ENCODE results near the gene TREML2. TPM values are rescaled to one million over a fixed set of nuclear protein-coding genes. Genes with fewer than 3 reads are reported as not detected.

Gene TREML2
- total RNA-seq, 1 donor from 2014 or later: not detected

GRCh38 chr6:41156001-41156400 lies 44.9 kb downstream of the TREML2 start:
- intact Hi-C loops (cut with DNase I): no loop called here
- DNase-seq (ENCODE audit: extremely low spot score in 2 of 2): no peak
- H3K4me3 ChIP-seq: no peak overlapping the region
- no peaks in the 10 kb centered on the region for H3K36me3 ChIP-seq
- no peaks in the 10 kb centered on the region for H3K9me3 ChIP-seq
- no peaks in the 10 kb centered on the region for H3K27me3 ChIP-seq
- no peaks in the 10 kb centered on the region for H3K4me1 ChIP-seq
- no peak overlapping the region for H3K27ac ChIP-seq
- TF ChIP-seq POLR2AphosphoS5 (IDR thresholded peaks at IDR 0.05; ENCODE audit: insufficient read depth in 1 of 2, low read depth in 1 of 2): no peak
- TF ChIP-seq POLR2A (IDR thresholded peaks at IDR 0.05): no peak
- TF ChIP-seq CTCF (IDR thresholded peaks at IDR 0.05): no peak

- no peak overlapping the region for H3K4me3 ChIP-seq
- no peak for TF ChIP-seq POLR2AphosphoS5 (IDR thresholded peaks at IDR 0.05; ENCODE audit: insufficient read depth in 1 of 2, low read depth in 1 of 2)
- TF ChIP-seq POLR2A (IDR thresholded peaks at IDR 0.05): no peak
- TF ChIP-seq CTCF (IDR thresholded peaks at IDR 0.05): no peak
- H3K4me1 ChIP-seq: no peaks in the 10 kb centered on the region
- no peaks in the 10 kb centered on the region for H3K9me3 ChIP-seq
- no peak for DNase-seq (ENCODE audit: extremely low spot score in 2 of 2)
- no peaks in the 10 kb centered on the region for H3K36me3 ChIP-seq
- H3K27me3 ChIP-seq: no peaks in the 10 kb centered on the region
- intact Hi-C loops (cut with DNase I): no loop called here
- no peak overlapping the region for H3K27ac ChIP-seq
These were observed 45.7 kb downstream of the TREML2 start for GRCh38 chr6:41155132-41155805.

- intact Hi-C loops (cut with DNase I): no loop called here
- no peak for DNase-seq (ENCODE audit: extremely low spot score in 2 of 2)
- Histone ChIP-seq H3K27ac (no peak within 1 kb of the TSS), H3K36me3 (no peaks in the 10 kb centered on the region), H3K27me3 (no peaks in the 10 kb centered on the region), H3K9me3 (no peaks in the 10 kb centered on the region), H3K4me1 (no peaks in the 10 kb centered on the region), H3K4me3 (no peak within 1 kb of the TSS)
- TF ChIP-seq CTCF (IDR thresholded peaks at IDR 0.05): no peak
- TF ChIP-seq POLR2A (IDR thresholded peaks at IDR 0.05): no peak
- TF ChIP-seq POLR2AphosphoS5 (IDR thresholded peaks at IDR 0.05; ENCODE audit: insufficient read depth in 1 of 2, low read depth in 1 of 2): no peak
These were observed 46.8 kb downstream of the TREML2 start, which contains the start of gene TREML1 for GRCh38 chr6:41153992-41154625. Gene TREML1, minus strand, starts transcription at chr6:41154347. Its CDS starts 59 bp downstream, at chr6:41154288.

GRCh38 chr6:41153451-41153850 lies 47.5 kb downstream of the TREML2 start:
- intact Hi-C loops (cut with DNase I): no loop called here
- no peak for DNase-seq (ENCODE audit: extremely low spot score in 2 of 2)
- Histone ChIP-seq H3K4me3 (no peak overlapping the region), H3K9me3 (no peaks in the 10 kb centered on the region), H3K27ac (no peak overlapping the region), H3K4me1 (no peaks in the 10 kb centered on the region), H3K27me3 (no peaks in the 10 kb centered on the region), H3K36me3 (no peaks in the 10 kb centered on the region)
- TF ChIP-seq POLR2A (IDR thresholded peaks at IDR 0.05): no peak
- no peak for TF ChIP-seq CTCF (IDR thresholded peaks at IDR 0.05)
- no peak for TF ChIP-seq POLR2AphosphoS5 (IDR thresholded peaks at IDR 0.05; ENCODE audit: insufficient read depth in 1 of 2, low read depth in 1 of 2)

- H3K4me1 ChIP-seq: no peaks in the 10 kb centered on the region
- no peaks in the 10 kb centered on the region for H3K36me3 ChIP-seq
- no peak for DNase-seq (ENCODE audit: extremely low spot score in 2 of 2)
- TF ChIP-seq CTCF (IDR thresholded peaks at IDR 0.05) (no peak), POLR2A (IDR thresholded peaks at IDR 0.05) (no peak), POLR2AphosphoS5 (IDR thresholded peaks at IDR 0.05; ENCODE audit: insufficient read depth in 1 of 2, low read depth in 1 of 2) (no peak)
- no peaks in the 10 kb centered on the region for H3K27me3 ChIP-seq
- no peaks in the 10 kb centered on the region for H3K9me3 ChIP-seq
- H3K27ac ChIP-seq: no peak overlapping the region
- H3K4me3 ChIP-seq: no peak overlapping the region
- intact Hi-C loops (cut with DNase I): no loop called here
These were observed 50.3 kb downstream of the TREML2 start for GRCh38 chr6:41150671-41151070.

Measured in vagina (tissue), 2 donors.